Activated CD4-positive, alpha-beta T cell treated with anti-CD3 and anti-CD28 coated beads, Interleukin-2, amount 50 U/mL, for 1 hour (primary cell): ENCODE results near the gene STAG1.

ENCODE experiments used
- DNase-seq: peaks from one replicate; pipeline ENCODE4 v3.0.0-alpha.2; 2020

Gene STAG1

DNA sequence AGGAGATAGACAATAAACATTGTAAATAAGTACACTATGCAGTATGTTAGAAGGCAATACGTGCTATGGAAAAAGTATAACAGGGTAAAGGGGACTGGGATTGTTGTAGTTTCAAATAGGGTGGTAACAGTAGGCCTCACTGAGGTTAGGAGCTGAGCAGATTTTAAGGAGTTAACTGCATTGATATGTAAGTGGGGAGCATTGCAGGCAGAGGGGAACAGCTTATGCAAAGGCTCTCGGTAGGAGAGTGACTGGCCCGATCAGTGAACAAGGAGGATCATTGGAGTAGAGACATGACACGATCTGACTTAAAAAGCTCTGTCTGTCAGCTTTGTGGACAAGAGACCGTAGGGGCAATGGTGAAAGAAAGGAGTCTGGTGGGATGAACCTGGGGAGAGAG is 455.2 kb downstream of the STAG1 start:
- no peak for DNase-seq

DNA sequence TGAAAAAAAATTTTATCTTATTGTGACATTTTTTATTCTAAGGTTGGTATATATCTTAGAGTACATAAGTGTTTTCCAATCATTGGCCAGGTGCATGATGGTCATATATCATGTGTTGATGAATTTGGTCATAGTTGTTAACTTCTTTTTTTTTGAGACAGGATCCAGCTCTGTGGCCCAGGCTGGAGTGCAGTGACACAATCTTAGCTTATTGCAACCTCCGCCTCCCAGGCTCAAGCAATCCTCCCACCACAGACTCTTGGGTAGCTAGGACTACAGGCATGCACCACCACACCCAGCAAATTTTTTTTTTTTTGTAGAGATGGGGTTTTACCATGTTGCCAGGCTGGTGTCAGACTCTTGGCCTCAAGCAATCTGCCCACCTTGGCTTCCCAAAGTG is 458.0 kb downstream of the STAG1 start:
- DNase-seq = no peak

DNA sequence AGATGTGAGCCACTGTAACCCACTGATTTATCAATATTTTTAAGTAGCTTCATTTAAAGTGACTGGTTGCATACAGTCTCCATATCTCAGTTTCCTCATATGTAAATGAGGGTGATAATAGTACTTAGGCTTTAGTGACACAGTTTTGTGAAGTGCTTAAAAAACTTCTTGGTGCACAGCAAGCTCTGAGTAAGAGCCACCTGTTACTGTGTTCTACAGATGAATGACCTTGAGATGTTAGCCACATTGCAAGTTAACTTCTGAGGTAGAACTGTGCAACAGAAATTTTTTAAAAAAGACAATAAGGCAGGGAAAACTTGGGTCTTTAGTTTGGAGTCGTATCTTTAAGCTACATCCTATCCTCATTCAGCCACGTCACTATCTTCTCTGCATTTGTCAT is 458.9 kb downstream of the STAG1 start:
- DNase-seq = no peak

DNA sequence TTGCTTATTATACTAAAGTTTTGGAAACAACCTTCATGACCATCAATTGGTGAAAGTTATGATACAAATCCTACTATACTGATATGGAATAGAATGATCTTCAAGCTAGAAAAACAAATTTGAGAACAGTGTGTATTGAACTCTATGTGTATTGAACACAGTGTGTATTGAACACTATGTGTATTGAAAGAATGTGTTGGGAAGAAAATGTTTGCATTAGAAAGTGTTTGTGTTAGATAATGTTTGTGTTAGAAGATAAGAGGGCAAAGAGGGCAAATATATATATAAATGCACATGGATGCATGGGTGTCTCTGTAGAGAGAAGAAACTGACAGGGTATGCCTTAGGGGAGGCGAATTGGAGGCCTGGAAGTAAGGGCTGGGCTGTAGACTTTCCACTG is 459.7 kb downstream of the STAG1 start:
- no peak for DNase-seq

DNA sequence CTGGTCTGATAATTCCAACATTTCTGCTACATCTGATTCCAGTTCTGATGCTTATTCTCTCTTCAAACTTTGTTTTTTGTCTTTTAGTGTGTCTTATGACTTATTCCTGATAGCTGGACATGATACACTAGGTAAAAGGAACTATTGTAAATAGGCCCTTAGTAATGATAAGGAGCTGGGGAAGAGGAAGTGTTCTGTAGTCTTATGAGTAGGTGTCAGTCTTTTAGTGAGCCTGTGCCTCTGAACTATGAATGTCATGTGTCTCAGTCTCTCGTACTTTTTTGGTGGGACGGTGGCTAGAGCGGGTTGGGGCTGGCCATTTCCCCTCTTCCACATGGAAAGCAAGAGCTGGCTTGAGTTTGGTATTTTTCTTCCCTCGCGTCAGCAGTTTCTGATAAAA is 460.9 kb downstream of the STAG1 start:
- DNase-seq = no peak
